GM12874 (cell line): ENCODE data around the gene ZNF653.

Experiments
- TF ChIP-seq, protein P1 (sequence below): IDR thresholded peaks from 2 replicates; pipeline ENCODE4 v1.5.1; 2011; ENCODE audit warnings: low read depth, mild to moderate bottlenecking, control low read depth, low read length, moderate library complexity; ENCODE audit not compliant: insufficient read depth

ZNF653 gene

GRCh38 chr19:11507370-11508078 is 1.9 kb upstream of the ZNF653 start:
- TF ChIP-seq, protein P1, sequence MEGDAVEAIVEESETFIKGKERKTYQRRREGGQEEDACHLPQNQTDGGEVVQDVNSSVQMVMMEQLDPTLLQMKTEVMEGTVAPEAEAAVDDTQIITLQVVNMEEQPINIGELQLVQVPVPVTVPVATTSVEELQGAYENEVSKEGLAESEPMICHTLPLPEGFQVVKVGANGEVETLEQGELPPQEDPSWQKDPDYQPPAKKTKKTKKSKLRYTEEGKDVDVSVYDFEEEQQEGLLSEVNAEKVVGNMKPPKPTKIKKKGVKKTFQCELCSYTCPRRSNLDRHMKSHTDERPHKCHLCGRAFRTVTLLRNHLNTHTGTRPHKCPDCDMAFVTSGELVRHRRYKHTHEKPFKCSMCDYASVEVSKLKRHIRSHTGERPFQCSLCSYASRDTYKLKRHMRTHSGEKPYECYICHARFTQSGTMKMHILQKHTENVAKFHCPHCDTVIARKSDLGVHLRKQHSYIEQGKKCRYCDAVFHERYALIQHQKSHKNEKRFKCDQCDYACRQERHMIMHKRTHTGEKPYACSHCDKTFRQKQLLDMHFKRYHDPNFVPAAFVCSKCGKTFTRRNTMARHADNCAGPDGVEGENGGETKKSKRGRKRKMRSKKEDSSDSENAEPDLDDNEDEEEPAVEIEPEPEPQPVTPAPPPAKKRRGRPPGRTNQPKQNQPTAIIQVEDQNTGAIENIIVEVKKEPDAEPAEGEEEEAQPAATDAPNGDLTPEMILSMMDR = no peak

GRCh38 chr19:11506967-11507366 is 1.3 kb upstream of the ZNF653 start:
- TF ChIP-seq, protein P1 = no peak

DNA sequence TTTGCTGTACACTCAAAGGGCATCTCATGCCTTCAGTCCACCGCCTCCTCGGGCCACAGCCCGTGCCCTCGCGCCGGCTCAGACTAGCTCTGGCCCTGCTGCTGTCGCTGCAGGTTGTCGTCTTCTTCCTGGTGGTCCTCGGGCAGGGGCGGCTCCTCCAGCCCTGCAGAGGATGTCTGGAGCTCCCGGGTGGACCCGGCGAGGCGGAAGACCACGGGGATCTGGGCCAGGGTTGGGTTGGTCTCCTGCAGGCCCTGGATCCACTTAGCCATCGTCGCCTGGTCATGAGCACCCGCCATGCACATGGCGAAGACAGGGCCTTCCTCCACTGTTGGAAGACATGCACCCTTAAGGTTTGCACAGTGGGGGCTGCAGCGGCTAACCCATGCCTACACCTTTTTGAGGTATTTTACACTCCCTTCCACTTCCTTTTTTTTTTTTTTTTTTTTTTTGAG is 489 bp upstream of the ZNF653 start:
- TF ChIP-seq, protein P1 = no peak

- TF ChIP-seq, protein P1 = no peak
Observed at GRCh38 chr19:11505032-11505503, 571 bp downstream of the ZNF653 start.

- TF ChIP-seq, protein P1 = no peak
Observed at GRCh38 chr19:11504502-11505031, 1.1 kb downstream of the ZNF653 start.

DNA sequence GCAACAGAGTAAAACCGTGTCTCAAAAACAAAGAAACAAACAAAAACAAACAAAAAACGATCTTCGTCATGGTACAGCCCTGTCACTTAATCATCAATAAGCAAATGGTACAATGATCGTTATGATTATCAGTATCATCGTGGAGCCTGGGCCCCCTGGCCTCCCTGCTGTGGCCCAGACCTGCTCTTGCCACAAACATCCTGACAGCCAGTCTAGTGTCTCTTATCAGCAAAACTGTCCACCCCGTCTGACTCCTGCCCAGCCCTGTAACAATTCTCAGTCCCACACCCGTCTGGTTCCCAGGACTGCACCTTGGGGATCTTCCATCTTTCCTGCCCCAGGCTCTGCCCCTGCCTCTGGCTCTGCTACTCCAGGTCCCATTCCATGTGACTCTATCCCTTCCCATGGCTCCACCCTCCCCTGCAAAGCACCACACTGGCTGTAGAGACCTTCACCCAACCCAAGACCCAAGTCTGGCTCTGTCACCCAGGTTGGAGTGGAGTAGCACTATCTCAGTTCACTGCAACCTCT is 5.7 kb downstream of the ZNF653 start:
- TF ChIP-seq, protein P1 = no peak

DNA sequence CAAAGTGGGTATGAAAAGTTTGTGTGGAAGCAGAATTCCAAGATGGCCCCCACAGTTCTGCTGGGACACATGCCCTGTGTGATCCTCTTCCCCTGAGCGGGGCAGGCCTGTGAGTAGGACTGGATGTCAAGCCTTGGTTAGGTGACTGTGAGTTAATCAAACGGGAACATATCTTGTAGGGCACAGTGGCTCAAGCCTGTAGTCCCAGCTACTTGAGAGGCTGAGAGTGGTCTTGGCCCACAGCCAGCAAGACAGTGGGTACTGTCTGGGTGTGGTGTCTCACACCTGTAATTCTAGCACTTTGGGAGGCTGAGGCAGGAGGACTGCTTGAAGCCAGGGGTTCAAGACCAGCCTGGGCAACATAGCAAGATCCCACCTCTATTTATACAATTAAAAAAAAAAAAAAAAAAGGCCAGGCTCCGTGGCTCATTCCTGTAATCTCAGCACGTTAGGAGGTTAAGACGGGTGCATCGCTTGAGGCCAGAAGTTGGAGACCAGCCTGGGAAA is 6.4 kb downstream of the ZNF653 start:
- TF ChIP-seq, protein P1 = no peak
